Measurements from ENCODE around the gene BCAR1. TPM values are rescaled to one million over a fixed set of nuclear protein-coding genes. Genes with fewer than 3 reads are reported as not detected.

Gene BCAR1
- total RNA-seq, 3 donors from 2014 or later (not counting 1 experiment from before 2014, with no cell fraction given): not detected

- peaks cover 8% of the 10 kb centered on the region for H3K27me3 ChIP-seq (ENCODE audit: control insufficient read depth, insufficient read depth, low read length)
- TF ChIP-seq CTCF (IDR thresholded peaks at IDR 0.05): no peak
- no peak overlapping the region for H3K27ac ChIP-seq (ENCODE audit: low read length)
- Mint-ChIP-seq H3K9me3 (no peaks in the 10 kb centered on the region), H3K27ac (no peak overlapping the region), H3K36me3 (no peaks in the 10 kb centered on the region), H3K4me1 (peaks cover 0 to 18% of the 10 kb centered on the region in 2 donors), H3K4me3 (no peak overlapping the region), H3K27me3 (ENCODE audit: low read depth in 2 of 2) (peaks cover 9 to 21% of the 10 kb centered on the region in 2 donors)
- ATAC-seq (no peak), DNase-seq (no peak)
- H3K4me3 ChIP-seq (ENCODE audit: low read length): no peak overlapping the region
- intact Hi-C loops (cut with micrococcal nuclease): no loop called here
- WGBS (ENCODE audit: insufficient coverage): 86% methylated on average over 18 of the region's 18 CpGs
- H3K36me3 ChIP-seq (ENCODE audit: control insufficient read depth, insufficient read depth, low read length): no peaks in the 10 kb centered on the region
- H3K4me1 ChIP-seq (ENCODE audit: control insufficient read depth, insufficient read depth, low read length): peaks cover 15% of the 10 kb centered on the region
- H3K9me3 ChIP-seq (ENCODE audit: control insufficient read depth, insufficient read depth, low read length): no peaks in the 10 kb centered on the region
Measured at GRCh38 chr16:75237398-75238131, 13.9 kb downstream of the BCAR1 start.

GRCh38 chr16:75236736-75237397 is 14.6 kb downstream of the BCAR1 start:
- H3K4me1 Mint-ChIP-seq: peaks cover 0 to 18% of the 10 kb centered on the region in 2 donors
- H3K9me3 Mint-ChIP-seq: no peaks in the 10 kb centered on the region
- no peak for ATAC-seq
- intact Hi-C loops (cut with micrococcal nuclease): no loop called here
- no peak overlapping the region for H3K27ac ChIP-seq (ENCODE audit: low read length)
- peaks cover 9 to 16% of the 10 kb centered on the region in 2 donors for H3K27me3 Mint-ChIP-seq (ENCODE audit: low read depth in 2 of 2)
- no peaks in the 10 kb centered on the region for H3K36me3 ChIP-seq (ENCODE audit: control insufficient read depth, insufficient read depth, low read length)
- H3K4me3 Mint-ChIP-seq: no peak overlapping the region
- no peak for TF ChIP-seq CTCF (IDR thresholded peaks at IDR 0.05)
- DNase-seq: no peak
- 93% methylated on average over 28 of the region's 28 CpGs for WGBS (ENCODE audit: insufficient coverage)
- H3K27me3 ChIP-seq (ENCODE audit: control insufficient read depth, insufficient read depth, low read length): peaks cover 8% of the 10 kb centered on the region
- no peak overlapping the region for H3K4me3 ChIP-seq (ENCODE audit: low read length)
- peaks cover 15% of the 10 kb centered on the region for H3K4me1 ChIP-seq (ENCODE audit: control insufficient read depth, insufficient read depth, low read length)
- H3K27ac Mint-ChIP-seq: no peak overlapping the region
- no peaks in the 10 kb centered on the region for H3K9me3 ChIP-seq (ENCODE audit: control insufficient read depth, insufficient read depth, low read length)
- H3K36me3 Mint-ChIP-seq: no peaks in the 10 kb centered on the region

- WGBS (ENCODE audit: insufficient coverage): 64% methylated on average over 7 of the region's 7 CpGs
- H3K9me3 Mint-ChIP-seq: no peaks in the 10 kb centered on the region
- peaks cover 8% of the 10 kb centered on the region for H3K27me3 ChIP-seq (ENCODE audit: control insufficient read depth, insufficient read depth, low read length)
- no peak for DNase-seq
- H3K36me3 ChIP-seq (ENCODE audit: control insufficient read depth, insufficient read depth, low read length): no peaks in the 10 kb centered on the region
- peaks cover 15% of the 10 kb centered on the region for H3K4me1 ChIP-seq (ENCODE audit: control insufficient read depth, insufficient read depth, low read length)
- no peak overlapping the region for H3K27ac Mint-ChIP-seq
- H3K9me3 ChIP-seq (ENCODE audit: control insufficient read depth, insufficient read depth, low read length): no peaks in the 10 kb centered on the region
- H3K4me1 Mint-ChIP-seq: peaks cover 0 to 18% of the 10 kb centered on the region in 2 donors
- no peak for TF ChIP-seq CTCF (IDR thresholded peaks at IDR 0.05)
- peaks cover 9 to 16% of the 10 kb centered on the region in 2 donors for H3K27me3 Mint-ChIP-seq (ENCODE audit: low read depth in 2 of 2)
- no peak overlapping the region for H3K4me3 ChIP-seq (ENCODE audit: low read length)
- peak in 2 of 3 donors; percentile 55 to 63 for ATAC-seq
- intact Hi-C loops (cut with micrococcal nuclease): no loop called here
- H3K27ac ChIP-seq (ENCODE audit: low read length): no peak overlapping the region
- H3K36me3 Mint-ChIP-seq: no peaks in the 10 kb centered on the region
- no peak overlapping the region for H3K4me3 Mint-ChIP-seq
Measured at GRCh38 chr16:75236232-75236631, 15.2 kb downstream of the BCAR1 start.

Measured in natural killer cell (primary cell).